Medulla oblongata (tissue), 1 donor: ENCODE measurements around the gene ZNF705A.
A peak's percentile ranks its signal among the peaks of the same experiment; 100 is the strongest.
"Not testable (repeated sequence)": the region's sequence is repeated elsewhere in the genome, so short reads cannot be mapped to it uniquely, and the experiment has no call there.

Source experiments
- DNase-seq: peaks from one replicate; pipeline ENCODE4 v3.0.0-alpha.2; 2015; ENCODE audit errors: extremely low spot score

ZNF705A gene

GRCh38 chr12:8156845-8157244 lies at the start of gene ZNF705A:
ZNF705A (plus strand) TSS chr12:8157015; CDS start chr12:8172626, 15,611 bp downstream.
- no peak for DNase-seq

- DNase-seq, result peak; percentile 92
Measured at GRCh38 chr12:8108808-8109398, 47.9 kb upstream of the ZNF705A start.

GRCh38 chr12:8113117-8113516 lies 43.7 kb upstream of the ZNF705A start:
- DNase-seq, result not testable (repeated sequence)

GRCh38 chr12:8120072-8120713 lies 36.6 kb upstream of the ZNF705A start:
- no peak for DNase-seq

- DNase-seq, result peak; percentile 62
Measured at GRCh38 chr12:8123124-8123912, 33.5 kb upstream of the ZNF705A start, which contains the start of gene CLEC4A. CLEC4A (plus strand) TSS chr12:8123617; CDS start chr12:8123879, 262 bp downstream.

- DNase-seq, result no peak
Measured at GRCh38 chr12:8127138-8127537, 29.7 kb upstream of the ZNF705A start.

GRCh38 chr12:8133636-8134397 lies 23.0 kb upstream of the ZNF705A start:
- not testable (repeated sequence) for DNase-seq

GRCh38 chr12:8134398-8134930 lies 22.4 kb upstream of the ZNF705A start:
- DNase-seq, result not testable (repeated sequence)

GRCh38 chr12:8141647-8142046 lies 15.2 kb upstream of the ZNF705A start:
- DNase-seq, result not testable (repeated sequence)

GRCh38 chr12:8143261-8143660 lies 13.6 kb upstream of the ZNF705A start:
- no peak for DNase-seq

GRCh38 chr12:8145754-8146441 lies 10.9 kb upstream of the ZNF705A start:
- DNase-seq, result peak; percentile 85

- no peak for DNase-seq
Measured at GRCh38 chr12:8146442-8146771, 10.4 kb upstream of the ZNF705A start.

GRCh38 chr12:8154526-8154925 lies 2.3 kb upstream of the ZNF705A start:
- DNase-seq, result no peak

GRCh38 chr12:8156416-8156815 lies 399 bp upstream of the ZNF705A start:
- no peak for DNase-seq

GRCh38 chr12:8157484-8158198 lies 826 bp downstream of the ZNF705A start:
- no peak for DNase-seq

GRCh38 chr12:8172911-8173310 lies 16.1 kb downstream of the ZNF705A start:
- peak; percentile 34 for DNase-seq

- peak; percentile 93 for DNase-seq
Measured at GRCh38 chr12:8179989-8180585, 23.3 kb downstream of the ZNF705A start.

- not testable (repeated sequence) for DNase-seq
Measured at GRCh38 chr12:8181271-8181670, 24.5 kb downstream of the ZNF705A start.

- not testable (repeated sequence) for DNase-seq
Measured at GRCh38 chr12:8182923-8183322, 26.1 kb downstream of the ZNF705A start.

- not testable (repeated sequence) for DNase-seq
Measured at GRCh38 chr12:8183346-8183745, 26.5 kb downstream of the ZNF705A start.
